ENCODE data around the gene ELP4.

GRCh38 chr11:31601635-31602282, 92.2 kb downstream of the ELP4 start:
- no peak for TF ChIP-seq CTCF (conservative IDR thresholded peaks at IDR 0.05)
- TF ChIP-seq ZFX (IDR thresholded peaks at IDR 0.05), result no peak
